Measurements from ENCODE around the gene XRCC2.
"Not testable (repeated sequence)": the region's sequence is repeated elsewhere in the genome, so short reads cannot be mapped to it uniquely, and the experiment has no call there.

The XRCC2 gene

DNA sequence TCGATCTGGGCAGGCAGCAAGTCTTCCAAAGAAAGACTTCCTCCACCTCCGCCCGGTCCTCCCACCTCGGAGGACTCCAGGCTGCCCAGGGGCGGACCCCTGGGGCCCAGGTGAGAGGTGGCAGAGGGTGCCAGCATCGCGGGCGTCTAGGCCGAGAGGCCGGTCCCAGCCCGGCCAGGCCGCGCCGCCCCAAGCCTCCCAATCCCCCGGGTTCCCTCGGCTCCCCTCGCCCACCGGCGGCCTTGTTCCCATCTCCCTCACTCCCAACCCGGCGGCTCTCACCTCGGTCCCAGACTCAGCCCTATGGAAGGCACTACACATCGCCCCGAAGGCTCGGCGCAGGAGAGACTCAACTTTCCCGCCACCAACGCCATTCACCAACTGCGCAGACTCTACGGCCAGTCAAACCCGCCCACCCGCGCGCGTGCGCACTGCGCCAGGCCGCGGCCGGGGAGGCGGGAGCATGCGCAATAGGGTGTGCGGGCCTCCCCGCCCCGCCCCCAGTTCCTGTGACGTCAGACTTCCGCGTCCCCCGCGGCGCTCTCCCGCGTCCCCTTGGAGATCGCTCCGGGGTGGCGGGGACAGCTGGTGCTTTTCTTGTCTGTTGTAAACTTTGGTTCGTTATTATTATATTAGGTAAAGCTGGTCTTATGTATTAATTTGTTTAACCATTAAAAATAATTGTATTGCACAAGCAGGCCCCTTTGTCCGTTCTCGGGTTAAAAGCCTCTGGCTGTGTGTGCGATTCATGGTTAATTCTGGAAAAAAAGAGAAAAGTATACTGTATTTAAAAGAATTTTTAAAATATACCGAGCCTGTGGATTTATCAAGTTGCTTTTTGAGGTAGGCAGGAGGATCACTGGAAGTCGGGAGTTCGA is at the start of gene XRCC2:
TSS of gene XRCC2 (minus strand) at position 383 of the 878 bp plus-strand sequence. CDS start at position 321, 62 bp downstream.
- in situ Hi-C loops (cut with MboI; ENCODE audit: low sequenced_read_pairs): no loop called here

DNA sequence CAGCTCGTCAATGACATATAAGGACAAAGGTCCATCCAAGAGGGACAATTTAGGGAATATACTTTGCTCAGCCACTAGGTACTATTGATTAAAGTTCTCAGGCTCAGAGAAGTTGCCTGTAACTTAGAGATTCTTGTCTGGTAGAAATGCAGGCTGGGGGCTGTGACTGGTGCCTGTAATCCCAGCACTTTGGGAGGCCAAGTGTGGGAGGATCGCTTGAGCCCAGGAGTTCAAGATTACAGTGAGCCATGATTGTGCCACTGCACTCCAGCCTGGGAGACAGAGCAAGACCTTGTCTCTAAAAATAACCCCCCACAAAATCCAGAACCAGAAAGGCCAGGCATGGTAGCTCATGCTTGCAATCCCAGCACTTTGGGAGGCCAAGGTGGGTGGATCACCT is 47.4 kb upstream of the XRCC2 start:
- in situ Hi-C loops (cut with MboI; ENCODE audit: low sequenced_read_pairs): no loop called here

DNA sequence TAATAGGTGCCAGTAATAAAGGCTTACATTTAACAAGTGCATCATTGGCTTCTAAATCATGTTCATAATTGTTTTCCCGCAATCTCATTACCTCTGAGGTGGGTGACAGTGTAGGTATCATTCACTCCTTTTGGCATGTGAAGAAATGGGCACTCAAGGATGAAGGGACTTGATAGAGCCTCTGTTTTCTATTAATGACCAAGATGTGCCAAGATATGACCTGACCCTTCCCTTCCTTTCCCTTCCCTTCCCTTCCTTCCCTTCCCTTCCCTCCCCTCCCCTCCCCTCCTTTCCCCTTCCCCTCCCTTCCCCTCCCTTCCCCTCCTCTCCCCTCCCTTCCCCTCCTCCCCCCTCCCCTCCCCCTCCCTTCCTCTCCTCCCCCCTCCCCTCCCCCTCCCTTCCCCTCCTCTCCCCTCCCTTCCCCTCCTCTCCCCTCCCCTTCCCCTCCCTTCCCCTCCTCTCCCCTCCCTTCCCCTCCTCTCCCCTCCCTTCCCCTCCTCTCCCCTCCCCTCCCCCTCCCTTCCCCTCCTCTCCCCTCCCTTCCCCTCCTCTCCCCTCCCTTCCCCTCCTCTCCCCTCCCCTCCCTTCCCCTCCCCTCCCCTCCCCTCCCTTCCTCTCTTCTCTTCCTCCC is 36.6 kb upstream of the XRCC2 start:
- in situ Hi-C loops (cut with MboI; ENCODE audit: low sequenced_read_pairs): not testable (repeated sequence)

DNA sequence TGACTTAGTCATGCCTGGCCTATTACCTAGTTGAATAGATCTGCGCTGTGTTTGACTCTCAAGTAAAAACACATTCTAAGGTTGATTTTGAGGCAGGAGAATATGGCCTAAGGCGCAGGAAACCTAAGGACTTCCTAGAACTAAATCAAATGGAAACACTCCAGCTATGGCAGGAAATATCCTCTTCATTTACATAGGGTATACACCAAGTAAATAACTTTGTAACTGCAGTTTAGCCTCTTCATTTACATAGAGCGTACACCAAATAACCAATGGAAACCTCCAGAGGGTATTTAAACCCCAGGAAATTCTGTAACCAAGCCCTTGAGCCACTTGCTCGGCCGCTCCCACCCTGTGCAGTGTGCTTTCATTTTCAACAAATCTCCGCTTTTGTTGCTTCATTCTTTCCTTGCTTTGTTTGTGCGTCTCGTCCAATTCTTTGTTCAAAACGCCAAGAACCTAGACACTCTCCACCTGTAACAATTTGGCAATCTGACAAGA is 35.6 kb upstream of the XRCC2 start:
- in situ Hi-C loops (cut with MboI; ENCODE audit: low sequenced_read_pairs): no loop called here

DNA sequence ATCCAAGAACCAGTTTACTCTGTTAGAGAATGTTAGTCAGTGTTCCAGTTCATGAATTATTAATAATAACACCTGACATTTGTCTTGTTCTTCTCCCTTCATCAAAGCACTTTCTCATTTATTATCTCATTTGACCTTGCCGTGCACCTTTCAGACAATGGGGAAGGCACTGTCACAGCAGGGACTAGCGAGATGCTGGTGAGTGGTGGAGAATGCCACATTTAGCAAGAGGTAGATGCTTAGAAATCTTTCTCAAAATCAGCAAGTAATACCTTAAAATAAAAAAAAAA is 34.2 kb upstream of the XRCC2 start:
- in situ Hi-C loops (cut with MboI; ENCODE audit: low sequenced_read_pairs): no loop called here

DNA sequence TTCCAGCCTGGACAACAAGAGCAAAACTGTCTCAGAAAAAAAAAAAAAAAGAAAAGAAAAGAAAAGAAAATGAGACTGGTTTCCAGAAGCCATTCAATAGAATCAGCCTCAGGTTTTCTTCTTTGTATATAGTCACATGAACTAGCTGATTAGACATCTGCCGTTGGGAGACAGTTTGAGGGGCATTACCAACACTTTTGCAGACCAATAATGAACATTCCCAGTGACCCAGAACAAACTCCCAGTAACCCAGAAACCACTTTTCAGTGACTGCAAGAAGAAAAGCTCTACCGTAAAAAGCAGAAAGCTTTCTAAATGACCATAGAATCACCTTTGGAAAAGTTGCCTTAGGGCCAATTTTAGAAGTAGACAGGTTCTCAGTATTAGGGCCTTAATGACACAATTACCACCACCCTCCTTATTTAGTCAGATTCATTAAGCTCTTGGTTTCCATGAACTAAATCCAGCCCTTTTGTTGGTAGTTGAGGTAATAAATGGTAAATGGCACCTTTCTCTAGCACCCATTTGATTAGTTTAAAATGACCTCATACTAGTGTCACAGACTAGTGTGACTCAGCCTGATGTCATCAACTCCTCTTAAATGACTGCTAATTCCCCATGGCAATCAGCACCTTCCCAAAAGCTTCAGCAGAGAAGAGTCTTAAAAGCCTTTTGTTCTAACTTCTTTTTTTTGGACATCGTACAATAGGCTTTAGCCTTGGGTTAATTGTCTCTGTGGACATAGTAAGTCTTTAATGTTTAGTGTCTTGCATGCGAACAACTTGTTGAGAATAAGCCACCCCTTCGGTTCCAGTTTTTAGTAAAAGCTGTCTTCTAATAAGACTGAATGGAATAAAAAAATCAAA is 33.6 kb upstream of the XRCC2 start:
- in situ Hi-C loops (cut with MboI; ENCODE audit: low sequenced_read_pairs): loop anchor here (10.0 kb wide), 1 partner anchor 375 kb away; no protein-coding TSS in a partner anchor

DNA sequence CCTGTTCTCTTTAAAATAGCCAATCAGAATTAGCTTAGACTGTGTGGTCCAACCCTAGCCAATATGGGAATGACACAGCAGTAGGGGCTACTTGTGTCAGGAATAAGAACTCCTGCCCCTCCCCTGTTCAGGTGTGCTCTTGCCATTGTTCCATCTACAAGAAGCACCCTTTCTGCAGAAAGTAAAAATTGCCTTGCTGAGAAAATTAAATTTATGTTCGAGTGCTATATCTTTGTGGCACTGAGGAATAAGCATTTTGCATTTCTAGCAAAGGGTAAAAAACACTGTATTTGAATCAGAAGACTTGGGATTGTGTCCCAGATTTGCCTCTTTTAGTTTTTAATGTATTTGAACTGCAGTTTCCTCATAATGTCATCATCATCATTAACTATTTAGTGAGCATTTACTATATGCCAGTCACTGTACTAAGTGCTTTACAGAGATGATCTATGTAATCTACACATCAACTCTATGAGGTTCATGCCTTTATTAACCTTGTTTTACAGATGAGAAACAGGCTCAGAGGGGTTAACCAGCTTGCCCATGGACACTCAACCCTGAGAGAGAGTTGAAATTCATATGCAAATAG is 28.9 kb upstream of the XRCC2 start:
- in situ Hi-C loops (cut with MboI; ENCODE audit: low sequenced_read_pairs): loop anchor here (10.0 kb wide), 1 partner anchor 370 kb away; no protein-coding TSS in a partner anchor

DNA sequence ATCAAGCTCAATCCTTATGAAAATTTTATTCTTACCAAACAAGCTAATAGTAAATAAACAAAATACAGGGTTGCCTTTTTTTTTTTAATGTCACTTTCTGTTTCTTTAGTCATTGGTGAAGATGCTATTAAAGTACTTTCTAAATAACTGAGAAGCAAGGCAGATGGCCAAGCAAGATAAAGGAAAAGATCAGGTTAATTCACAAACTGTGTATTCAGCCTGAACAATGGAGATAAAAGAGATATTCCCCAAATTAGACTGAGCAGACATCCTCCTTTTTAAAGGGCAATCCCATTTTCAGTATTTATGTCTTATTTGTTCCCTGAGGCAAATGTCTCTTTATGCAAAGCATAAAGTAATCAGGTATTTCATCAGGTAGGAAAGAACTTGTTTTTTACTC is 23.1 kb upstream of the XRCC2 start:
- in situ Hi-C loops (cut with MboI; ENCODE audit: low sequenced_read_pairs): no loop called here

DNA sequence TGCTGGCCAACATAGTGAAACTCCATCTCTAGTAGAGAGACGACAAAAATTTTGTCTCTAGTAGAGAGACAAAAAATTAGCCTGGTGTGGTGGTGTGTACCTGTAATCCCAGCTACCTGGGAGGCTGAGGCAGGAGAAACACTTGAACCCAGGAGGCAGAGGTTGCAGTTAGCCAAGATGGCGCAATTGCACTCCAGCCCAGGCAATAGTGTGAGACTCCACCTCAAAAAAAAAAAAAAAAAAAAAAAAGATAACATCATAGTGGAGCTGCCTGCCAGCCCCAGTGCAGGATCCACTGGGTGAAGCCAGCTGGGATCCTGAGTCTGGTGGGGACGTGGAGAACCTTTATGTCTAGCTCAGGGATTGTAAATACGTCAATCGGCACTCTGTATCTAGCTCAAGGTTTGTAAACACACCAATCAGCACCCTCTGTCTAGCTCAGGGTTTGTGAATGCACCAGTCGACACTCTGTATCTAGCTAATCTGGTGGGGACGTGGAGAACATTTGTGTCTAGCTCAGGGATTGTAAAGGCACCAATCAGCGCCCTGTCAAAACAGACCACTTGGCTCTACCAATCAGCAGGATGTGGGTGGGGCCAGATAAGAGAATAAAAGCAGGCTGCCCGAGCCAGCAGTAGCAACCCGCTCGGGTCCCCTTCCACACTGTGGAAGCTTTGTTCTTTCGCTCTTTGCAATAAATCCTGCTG is 21.5 kb upstream of the XRCC2 start:
- in situ Hi-C loops (cut with MboI; ENCODE audit: low sequenced_read_pairs): not testable (repeated sequence)

DNA sequence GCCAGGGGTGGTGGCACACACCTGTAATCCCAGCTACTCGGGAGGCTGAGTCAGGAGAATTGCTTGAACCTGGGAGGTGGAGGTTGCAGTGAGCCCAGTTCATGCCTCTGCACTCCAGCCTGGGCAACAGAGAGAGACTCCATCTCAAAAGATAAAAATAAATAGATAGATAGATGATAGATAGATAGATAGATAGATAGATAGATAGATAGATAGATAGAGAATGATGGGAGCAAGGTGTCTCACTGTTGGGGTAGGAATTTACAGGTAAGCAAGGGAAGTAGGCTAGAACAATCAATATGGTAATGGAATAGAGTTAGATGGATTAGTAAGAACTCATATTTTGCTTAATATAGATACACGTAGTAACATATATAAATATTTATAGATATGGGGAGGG is 16.3 kb upstream of the XRCC2 start:
- in situ Hi-C loops (cut with MboI; ENCODE audit: low sequenced_read_pairs): not testable (repeated sequence)

DNA sequence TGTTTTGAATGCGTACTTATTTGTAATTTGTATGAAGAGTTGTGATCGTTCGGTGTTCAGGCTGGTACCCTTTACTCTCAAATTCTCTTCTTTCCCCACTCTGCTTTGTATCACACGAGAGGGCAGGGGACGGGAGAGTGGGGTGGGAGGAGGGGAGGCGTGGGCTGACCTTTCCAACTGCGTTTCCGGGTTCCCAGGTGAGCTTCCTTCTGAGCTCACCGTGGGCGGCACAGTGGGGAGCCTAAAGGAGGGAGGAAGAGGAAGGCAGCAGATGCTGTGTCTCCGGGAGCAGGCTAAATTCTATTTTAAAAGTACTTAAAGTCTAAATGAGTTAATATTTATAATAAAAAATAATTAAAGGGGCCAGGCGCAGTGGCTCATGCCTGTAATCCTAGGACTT is 7.4 kb upstream of the XRCC2 start:
- in situ Hi-C loops (cut with MboI; ENCODE audit: low sequenced_read_pairs): no loop called here

DNA sequence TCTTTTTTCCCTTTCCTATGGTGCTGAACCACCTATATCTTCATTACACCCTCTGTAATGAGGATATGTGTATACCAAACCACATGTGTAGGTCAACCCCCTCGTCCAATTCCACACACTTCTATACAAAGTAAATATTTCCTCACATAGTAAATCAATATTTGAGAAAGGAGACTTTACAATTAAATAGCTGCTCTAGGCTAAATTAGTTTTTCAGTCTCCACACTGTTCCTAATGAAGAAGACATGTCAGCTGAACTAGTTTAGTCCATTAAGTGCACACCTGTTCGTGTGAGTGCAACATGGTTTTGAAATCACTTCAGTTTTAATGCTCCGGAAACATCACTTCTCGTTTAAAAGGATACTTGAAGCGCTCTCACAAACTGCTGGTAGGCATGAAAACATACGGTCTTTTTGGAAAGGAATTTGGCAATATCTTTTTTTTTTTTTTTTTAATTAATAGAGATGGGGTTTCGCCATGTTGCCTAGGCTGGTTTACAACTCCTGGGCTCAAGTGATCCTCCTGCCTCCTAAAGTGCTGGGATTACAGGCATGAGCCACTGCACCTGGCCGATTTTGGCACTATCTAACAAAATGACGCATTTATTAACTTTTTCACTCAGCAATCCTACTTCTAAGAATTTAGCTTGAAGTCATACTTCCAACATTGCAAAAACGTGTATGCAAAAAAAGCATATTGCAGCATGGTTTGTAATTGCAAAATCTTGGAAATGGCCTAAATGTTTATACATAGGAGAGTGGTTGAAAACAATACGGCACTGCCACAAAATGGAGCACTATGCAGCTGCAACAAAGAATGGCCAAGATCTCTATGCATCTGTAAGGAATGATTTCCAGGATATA is 2.1 kb upstream of the XRCC2 start:
- in situ Hi-C loops (cut with MboI; ENCODE audit: low sequenced_read_pairs): no loop called here

DNA sequence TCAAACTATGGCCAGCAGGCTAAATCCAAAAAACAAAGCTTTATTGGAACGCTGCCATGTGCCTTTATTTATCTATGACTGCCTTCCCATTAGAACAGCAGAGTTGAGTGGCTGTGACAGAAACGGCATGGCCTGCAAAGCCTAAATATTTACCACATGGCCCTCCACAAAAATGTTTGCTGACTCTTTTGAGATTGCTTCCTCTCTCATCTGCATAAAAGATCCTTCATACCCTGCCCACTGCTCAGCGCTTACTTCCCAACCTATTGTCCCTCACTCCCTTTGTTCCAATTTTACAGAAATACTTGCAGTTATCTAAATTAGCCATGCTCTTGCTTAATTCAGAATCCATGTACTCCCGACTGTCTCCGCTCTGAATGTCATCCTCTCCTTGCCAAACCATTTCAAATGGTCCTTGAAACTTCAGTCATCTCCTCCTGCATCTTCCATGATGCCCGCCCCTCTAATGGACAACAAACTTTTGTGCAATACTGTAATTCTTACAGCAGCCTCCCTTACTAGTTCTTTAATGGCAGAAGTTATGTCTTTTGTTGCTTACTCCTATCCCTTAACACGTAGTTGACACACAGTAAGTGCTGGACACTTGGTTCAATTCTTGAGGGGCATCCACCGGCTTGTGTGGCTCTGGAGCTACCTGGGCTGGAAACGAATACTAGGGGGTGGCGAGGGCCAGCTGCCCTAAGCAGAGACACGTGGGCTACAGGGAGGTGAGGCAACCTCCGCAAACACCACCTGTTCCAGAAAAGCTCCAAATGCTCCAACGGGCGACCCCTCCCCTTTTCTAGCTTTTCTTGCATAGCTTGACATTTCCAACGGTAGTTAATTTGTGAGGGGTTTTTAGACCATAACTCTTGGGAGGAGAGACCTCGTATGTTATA is 832 bp downstream of the XRCC2 start:
- in situ Hi-C loops (cut with MboI; ENCODE audit: low sequenced_read_pairs): no loop called here

DNA sequence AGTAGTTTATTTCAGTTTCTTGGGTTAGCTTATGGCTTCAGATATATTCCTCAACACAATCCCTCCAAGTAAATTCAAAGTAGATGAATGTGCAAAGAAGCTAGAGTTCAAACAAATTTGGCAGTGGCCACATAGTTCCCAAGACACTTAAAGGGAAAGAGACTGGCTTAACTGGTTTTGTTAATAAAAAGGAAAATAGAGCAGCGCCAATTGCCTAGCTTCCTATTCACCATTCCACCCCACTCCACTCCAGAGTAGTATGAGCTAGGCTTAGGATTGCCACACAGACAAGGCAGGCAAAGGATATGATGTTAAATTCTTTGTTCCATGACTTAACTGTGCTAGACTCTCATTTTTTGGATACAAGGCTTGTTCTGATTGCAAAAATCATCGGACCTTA is 2.0 kb downstream of the XRCC2 start:
- in situ Hi-C loops (cut with MboI; ENCODE audit: low sequenced_read_pairs): no loop called here

DNA sequence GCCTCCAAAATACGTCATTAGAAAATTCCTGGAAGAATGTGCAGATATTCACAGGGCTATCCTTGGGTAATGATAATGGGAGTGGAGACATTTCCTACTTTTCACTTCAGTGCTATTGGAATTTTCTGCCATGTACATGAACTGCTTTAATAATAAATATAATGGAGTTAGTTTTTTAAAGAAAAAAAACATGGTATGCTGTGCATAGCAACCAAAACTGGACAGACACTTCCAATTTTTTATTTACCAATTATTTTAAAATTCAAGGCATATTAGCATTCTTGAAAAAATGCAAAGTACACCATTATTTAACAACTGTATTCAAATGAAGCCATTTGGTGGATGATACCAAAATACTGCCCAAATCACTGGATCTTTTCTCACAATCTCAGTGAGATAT is 3.3 kb downstream of the XRCC2 start:
- in situ Hi-C loops (cut with MboI; ENCODE audit: low sequenced_read_pairs): no loop called here

DNA sequence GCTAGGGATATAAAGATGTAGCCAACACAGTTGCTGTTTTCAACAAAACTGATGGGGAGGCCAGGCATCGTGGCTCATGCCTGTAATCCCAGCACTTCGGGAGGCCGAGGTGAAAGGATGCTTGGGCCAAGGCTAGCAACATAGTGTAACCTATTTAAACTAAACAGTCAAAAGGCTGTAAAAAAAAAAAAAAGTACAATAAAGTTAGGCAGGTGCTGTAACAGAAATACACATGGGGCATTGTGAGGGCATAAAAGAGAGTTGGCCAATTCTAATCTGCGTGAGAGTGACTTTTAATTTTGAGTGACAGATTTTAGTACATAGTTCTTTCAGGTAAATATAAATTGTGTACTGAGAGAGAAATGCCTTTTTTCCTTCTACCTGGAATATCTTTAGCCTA is 6.2 kb downstream of the XRCC2 start:
- in situ Hi-C loops (cut with MboI; ENCODE audit: low sequenced_read_pairs): no loop called here

DNA sequence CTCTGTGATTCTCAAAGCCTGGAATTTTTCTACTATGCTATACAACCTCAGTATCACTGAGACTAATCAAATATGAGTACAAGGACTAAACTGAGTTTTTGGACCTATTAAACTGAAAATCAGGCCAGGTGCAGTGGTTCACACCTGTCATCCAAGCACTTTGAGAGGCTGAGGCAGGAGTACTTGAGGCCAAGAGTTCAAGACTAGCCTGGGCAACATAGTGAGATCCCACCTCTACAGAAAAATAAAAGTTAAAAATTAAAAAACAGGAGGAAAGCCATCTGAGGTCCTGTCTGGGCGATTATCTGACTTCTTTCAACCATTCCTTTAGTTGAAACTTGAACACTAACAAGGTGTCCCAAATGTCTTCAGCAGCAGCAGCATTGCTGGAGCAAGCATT is 7.0 kb downstream of the XRCC2 start:
- in situ Hi-C loops (cut with MboI; ENCODE audit: low sequenced_read_pairs): no loop called here

DNA sequence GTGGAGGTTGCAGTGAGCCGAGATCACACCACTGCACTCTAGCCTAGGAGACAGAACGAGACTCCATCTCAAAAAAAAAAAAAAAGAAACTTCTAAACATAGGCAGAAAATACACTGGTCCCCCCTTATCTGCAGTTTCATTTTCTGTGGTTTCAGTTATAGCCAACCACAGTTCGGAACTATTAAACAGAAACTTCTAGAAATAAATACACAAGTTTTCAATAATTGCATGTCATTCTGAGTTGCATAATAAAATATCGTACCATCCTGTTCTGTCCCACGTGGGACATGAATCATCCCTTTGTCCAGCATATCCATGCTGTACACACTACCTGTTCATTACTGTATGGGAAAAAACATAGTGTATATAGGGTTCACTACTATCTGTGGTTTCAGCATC is 8.0 kb downstream of the XRCC2 start:
- in situ Hi-C loops (cut with MboI; ENCODE audit: low sequenced_read_pairs): no loop called here
